HG03442 (cell line): ENCODE data around the gene TEX19.

ENCODE experiments used
- ATAC-seq: cut with Tn5 transposase; IDR thresholded peaks from one replicate; pipeline ENCODE4 v1.9.1; 2021; ENCODE audit warnings: mild to moderate bottlenecking, moderate library complexity; ENCODE audit not compliant: unreplicated experiment

TEX19 gene

GRCh38 chr17:82320956-82321927 lies 37.8 kb upstream of the TEX19 start:
- ATAC-seq, result no peak

DNA sequence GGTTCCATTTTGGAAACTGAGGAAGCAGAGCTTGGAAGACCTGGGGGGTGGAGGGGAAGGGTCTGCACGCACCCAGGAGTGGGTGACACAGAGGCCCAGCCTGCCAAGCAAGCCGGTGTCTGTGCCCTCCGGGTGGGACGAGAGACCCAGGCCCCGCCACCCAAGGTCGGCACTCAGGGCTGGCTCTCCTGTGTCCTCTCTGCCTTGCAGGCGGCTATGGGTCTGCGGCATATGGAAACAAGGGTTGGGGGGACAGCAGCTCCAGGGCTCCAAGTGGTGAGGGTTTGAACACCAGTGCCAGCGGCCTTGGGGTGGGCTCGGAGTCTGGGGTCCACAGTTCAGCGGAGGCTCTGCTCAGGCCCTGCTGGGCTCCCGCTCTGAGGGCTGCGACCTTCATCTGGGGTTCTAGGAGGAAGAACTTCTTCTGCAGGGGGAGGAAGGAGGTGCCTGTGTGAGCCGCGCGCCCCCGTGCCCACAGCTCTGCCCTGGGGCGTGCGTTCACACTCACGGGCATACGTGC lies 37.0 kb upstream of the TEX19 start:
- ATAC-seq, result no peak

GRCh38 chr17:82322526-82323453 lies 36.3 kb upstream of the TEX19 start:
- ATAC-seq, result no peak

DNA sequence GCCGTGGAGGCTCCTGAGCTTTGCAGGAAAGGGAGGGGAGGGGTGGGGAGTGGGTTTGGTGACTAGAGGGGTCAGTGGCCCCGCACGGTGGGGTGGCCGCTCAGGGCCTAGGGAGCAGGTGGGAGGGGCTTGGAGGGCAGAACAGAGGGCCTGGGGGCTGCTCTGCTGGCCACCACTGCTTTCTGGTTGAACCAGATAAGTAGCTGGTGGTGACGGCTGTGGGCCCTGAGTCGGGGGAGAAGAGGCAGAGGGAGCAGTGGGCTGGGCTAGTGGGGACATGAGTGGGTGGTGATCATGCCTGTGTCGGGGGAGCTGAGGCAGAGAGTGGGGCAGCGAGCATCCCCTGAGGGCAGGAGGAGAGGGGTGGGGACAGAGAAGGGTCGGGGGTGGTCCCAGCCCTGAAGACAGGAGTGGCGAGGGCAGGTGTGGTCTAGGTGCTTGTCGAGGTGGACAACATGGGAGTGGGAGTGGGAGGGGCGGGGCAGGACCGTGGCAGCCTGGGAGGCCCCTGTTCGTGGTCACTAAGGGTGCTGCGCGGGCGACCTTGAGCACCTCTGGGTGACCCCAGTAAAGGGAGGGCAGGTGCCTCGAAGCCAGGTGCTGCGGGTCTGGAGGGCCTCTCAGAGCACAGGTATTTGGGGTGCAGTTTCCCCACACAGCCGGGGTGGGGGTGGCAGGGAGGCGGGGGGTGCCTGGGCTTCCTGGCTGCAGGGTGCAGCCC lies 35.4 kb upstream of the TEX19 start:
- ATAC-seq, result no peak

DNA sequence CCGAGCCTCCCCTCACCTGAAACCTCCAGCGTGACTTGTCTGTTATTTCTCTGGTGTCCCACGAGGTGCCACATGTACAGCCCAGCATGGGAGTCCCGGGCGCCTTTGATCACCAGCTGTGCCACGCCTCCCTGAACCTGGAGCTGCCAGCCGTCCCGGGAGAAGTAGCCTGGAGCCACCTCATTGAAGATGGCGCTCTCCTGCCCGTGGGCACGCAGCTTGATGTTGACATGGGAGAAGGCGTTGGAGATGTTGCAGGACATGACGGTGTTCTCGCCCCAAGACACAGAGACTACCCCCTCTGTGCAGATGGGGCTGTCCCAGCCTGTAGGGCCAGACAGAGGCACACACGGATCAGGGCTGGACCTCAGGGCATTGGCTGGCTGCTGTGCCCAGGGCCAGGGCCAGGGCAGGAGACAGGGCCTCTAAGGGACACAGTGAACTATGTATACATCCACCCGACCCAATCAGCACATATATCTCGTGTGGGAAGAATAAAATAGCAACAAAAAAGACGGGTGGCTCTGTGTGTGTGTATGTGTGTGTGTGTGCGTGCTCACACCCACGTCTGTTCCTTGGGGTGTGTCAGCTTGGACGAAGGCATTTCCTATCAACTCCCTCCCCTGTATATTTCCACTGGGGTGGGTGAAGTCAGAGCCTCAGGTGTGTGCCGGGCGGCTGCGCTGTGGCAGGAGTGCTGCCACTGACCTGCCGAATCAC lies 34.3 kb upstream of the TEX19 start:
- ATAC-seq, result no peak

DNA sequence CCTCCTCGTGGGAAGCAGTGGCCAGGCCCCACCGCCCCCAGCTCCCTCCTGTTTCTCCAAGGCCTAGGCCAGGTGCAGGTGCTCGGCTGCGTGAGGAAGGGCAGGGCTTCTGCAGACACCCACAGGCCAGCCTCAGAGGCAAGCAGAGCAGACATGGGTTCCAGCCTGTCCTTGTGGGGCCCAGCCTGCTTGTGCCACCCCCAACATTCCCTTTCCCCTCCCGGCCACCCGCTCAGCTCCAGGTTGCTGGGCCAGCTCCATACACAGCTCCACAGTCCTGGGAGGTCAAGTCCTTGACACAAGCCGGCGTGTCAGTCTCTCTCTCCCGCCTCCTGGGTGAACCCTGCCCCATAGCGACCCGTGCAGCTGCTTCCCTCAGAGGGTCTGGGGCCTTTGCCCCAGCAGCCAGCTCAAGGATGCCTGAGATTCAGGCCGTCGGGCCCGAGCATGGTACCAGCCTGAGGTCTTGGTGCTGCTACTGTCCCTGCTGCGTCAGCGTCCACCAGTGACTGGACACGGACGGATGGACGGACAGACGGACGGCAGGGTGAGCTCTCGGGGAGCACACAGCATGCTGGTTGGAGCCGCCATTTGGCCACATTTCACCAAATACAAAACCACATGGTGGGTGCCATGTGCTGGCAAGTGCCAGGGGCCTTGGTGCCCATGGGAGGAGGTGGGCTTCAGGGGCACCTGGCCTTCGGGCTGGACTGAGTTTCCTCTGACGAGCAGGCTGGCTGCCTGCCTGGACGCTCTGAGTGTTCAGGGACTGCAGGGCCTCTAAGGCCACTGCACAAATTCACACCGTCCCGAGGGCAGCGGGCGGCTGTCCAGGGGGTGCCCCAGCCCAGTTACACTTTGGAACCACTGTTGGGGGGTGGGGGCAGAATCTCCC lies 33.5 kb upstream of the TEX19 start:
- ATAC-seq, result no peak

GRCh38 chr17:82327289-82327688 lies 31.8 kb upstream of the TEX19 start:
- no peak for ATAC-seq

GRCh38 chr17:82327757-82328140 lies 31.3 kb upstream of the TEX19 start:
- no peak for ATAC-seq

DNA sequence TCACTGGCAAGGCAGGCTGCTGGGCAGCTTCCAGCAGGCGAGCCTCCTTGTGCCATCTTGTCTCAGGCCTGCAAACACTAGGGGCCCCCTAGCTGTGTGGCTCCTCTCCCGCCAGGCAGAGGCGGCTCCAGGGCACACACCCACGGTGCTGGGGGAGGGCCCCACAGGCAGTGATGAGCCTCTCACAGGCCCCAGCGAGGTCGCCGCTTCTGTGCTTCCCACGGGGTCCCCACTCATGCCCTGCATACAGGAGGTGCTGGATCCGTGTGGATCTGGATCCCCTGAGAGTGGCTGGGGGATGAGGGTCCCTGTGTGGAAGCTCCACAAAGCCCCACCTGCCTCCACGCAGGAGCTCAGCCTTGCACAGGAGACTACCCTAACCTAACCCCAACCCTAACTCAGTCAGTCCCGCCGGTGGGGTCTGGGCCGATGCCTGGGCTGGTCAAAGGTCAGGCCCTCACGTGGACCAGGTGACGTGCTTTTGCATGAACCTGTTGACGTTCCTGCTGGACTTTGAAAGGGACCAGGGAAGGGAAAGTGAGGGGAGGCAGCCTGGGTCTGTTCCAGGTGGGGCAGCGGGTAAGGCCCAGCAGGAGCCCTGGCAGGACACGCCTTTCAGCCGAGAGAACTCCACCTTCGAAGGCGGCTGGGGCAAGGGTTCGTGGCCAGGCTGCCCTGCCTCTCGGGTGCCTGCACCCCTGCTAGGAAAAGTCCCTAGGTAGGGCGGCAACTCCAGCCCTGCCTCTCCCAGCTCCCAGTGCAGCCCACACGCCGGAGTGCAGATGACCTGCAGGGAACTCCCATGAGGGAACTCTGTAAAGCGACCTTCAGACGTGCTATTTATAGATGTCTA lies 30.7 kb upstream of the TEX19 start:
- no peak for ATAC-seq

- ATAC-seq, result no peak
These were observed 30.0 kb upstream of the TEX19 start for GRCh38 chr17:82328994-82329507.

- ATAC-seq, result no peak
These were observed 29.2 kb upstream of the TEX19 start for GRCh38 chr17:82329683-82330321.

DNA sequence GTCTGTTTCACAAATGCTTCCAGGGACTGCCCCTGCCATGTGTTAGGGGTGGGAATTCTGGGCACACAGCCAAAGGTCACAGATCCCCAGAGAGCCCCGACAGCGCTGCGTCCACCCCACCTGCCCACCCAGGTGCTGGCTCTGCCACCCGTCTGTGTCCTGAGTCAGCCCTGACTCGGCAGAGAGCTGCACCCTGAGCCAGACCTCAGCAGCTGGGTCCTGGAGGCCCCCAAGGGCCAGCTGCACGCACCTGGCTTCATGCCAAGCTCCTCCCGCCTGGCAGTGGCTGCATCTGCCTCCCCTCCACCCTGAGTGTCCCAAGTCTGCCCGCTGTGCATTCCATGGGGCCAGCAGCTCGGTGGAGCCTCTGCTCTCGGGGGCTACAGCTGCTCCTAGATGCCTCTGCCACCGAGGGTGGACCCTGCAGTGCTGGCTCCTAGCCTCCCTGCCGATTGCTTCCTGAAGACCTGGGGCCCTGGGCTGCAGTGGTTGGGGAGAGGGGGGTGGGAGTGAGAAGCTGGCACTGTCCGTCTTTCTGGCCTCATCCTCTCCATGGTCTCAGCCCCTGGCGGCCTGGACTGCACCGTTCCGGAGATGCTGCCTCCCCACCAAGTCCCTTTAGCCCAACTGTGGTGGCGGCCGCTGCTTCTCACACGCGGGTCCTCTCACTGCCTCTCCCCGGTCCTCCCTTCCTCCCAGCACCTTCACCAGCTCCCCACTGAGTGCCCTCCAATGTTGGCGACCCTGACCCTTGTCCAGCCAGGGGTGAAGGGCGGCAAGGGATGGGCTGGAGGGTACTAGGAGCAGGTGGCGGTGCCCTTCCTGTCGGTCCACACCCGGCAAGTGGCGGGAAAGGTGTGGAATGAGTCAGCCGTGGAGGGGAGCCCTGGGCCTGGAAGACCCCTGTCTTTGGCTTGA lies 28.5 kb upstream of the TEX19 start:
- no peak for ATAC-seq

DNA sequence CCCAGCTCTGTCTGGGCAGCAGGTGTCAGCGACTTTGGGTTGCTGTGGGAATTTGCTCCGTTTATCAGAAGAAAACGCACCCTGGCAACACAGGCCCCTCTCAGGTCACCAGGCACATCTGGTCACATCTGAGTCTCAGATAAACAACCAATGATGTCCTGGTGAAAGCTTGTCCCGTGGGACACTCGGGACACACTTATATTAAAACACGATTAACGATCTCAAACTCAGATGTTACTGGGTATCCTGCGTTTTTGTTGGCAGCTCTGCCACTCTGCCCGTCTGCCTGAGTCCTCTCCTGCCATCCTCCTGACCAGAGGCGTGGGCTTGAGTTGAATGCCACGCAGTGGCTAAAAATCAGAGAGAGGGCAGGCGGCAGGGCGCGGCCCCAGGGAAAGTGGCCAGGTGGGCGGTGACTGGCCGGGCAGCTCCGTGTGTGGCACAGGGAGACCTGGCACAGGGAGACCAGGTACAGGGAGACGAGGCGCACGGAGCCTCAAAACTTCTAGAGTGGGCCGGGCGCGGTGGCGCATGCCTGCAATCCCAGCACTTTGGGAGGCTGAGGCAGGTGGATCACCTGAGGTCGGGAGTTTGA lies 27.6 kb upstream of the TEX19 start:
- ATAC-seq, result no peak

DNA sequence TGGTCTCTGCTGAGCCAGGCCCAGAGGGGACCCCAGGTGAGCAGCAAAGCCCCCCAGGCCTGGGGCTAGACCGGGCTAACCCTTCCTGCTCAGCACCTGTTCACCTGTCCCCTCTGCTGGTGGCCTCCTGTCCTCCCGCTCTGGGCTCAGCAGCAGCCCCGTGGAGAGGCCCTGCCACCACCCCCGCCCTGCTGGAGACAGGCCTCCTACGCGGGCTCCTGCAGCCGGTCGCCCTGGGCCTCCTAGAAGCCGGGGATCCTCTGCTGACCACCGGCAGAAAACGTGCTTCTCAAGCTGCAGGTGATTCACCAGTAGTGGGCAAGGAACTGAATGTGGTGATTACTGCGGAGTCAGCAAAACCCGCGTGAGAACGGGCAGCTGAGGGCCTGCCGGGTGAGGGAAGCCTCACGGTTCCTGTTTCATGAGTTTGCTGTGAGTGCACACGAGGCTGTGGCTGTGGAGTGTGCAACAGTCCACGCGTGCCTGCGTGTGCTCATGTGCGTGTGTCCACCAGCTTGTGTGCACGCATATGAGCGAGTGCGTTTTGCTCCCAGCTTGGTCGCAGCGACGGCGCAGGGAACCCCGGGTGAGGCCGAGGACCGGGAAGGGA lies 26.3 kb upstream of the TEX19 start:
- no peak for ATAC-seq

DNA sequence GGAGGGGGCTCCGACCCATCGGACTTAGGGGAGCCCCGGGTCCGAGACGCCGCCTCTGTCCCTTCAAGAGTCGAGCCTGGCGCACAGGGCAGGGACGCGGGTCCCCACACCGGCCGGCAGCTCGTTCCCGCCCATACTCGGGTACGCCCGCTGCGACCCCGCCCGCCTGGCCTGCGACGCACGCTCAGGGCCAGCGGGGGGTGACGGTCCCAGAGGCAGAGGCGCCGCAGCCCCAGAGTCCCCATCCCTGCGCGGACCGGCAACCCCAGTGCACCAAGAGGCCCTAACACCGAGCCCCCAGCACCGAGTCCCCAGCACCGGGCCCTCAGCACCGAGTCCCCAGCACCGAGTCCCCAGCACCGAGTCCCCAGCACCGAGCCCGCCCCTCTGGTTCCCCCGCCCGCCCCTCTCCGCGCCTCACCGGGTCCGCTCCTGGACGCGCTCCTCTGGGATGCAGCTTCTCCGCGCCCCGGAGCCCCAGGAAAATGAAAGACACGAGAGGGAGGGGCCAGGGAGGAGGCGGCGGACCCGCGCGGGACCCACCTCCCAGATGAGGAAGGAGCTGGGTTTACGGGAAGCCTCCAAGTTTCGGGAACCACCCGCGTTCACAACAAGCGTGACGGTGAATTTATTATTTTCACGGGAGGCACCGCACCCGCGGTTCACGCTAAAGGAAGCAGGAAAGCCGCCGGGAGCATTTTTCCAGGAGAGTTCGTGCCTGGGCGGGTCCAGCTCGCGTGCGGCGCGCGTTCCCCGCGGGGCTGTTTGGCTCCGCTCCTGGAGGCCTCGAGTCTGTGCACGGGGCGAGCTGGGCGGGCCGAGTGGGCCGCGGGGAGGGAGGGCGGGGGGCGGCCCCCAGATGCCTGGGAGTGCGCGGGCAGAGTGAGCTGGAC lies 25.5 kb upstream of the TEX19 start, which contains the start of gene SECTM1:
TSS of gene SECTM1 (minus strand) at position 488 of the 893 bp plus-strand sequence. CDS start 6,526 bp downstream, outside the sequence.
- no peak for ATAC-seq
